ENCODE measurements around the gene FAM200C.
A peak's percentile ranks its signal among the peaks of the same experiment; 100 is the strongest.

GRCh38 chr5:160438316-160439204, 38.7 kb upstream of the FAM200C start:
- peak in 1 of 3 donors; percentile 31 for TF ChIP-seq CTCF (IDR thresholded peaks at IDR 0.05)
- TF ChIP-seq POLR2A (IDR thresholded peaks at IDR 0.05), result no peak
- TF ChIP-seq EP300 (IDR thresholded peaks at IDR 0.05), result no peak

All from ovary (tissue), 3 donors.